SK-N-SH treated with all-trans-retinoic acid at 6 μM for 48 hours (cell line): ENCODE results near the gene STEAP1.
"Not testable (repeated sequence)": the region's sequence is repeated elsewhere in the genome, so short reads cannot be mapped to it uniquely, and the experiment has no call there.

Experiments used
- ATAC-seq: fragments of 200-7000 bp; cut with Tn5 transposase; 3 replicates; pipeline ENCODE4 v1.9.1; 2020; ENCODE audit warnings: mild to moderate bottlenecking, moderate library complexity
- ARNTL ChIP-seq: fragments of 450-650 bp; formaldehyde crosslinking; IDR thresholded peaks from 2 replicates; pipeline ENCODE4 v1.5.0; 2020; ENCODE audit warnings: low read depth, mild to moderate bottlenecking, moderate library complexity, borderline replicate concordance
- CREB5 ChIP-seq: fragments of 250-450 bp; sonication (Bioruptor Pico); IDR thresholded peaks from 2 replicates; pipeline ENCODE4 v1.5.1; 2020; ENCODE audit warnings: low read depth, mild to moderate bottlenecking, moderate library complexity
- CSDC2 ChIP-seq: fragments of 250-450 bp; sonication (Bioruptor Pico); IDR thresholded peaks from 2 replicates; pipeline ENCODE4 v1.5.0; 2020; ENCODE audit warnings: mild to moderate bottlenecking, moderate library complexity
- CSRNP3 ChIP-seq: fragments of 250-450 bp; sonication (Bioruptor Pico); IDR thresholded peaks from 2 replicates; pipeline ENCODE4 v1.5.1; 2021; ENCODE audit warnings: mild to moderate bottlenecking, moderate library complexity
- GLIS3 ChIP-seq: fragments of 250-450 bp; sonication (Bioruptor Pico); IDR thresholded peaks from 2 replicates; pipeline ENCODE4 v1.5.0; 2020; ENCODE audit warnings: mild to moderate bottlenecking, moderate library complexity
- ISL1 ChIP-seq: fragments of 250-450 bp; sonication (Bioruptor Pico); IDR thresholded peaks from 2 replicates; pipeline ENCODE4 v2.1.2; 2022; ENCODE audit warnings: mild to moderate bottlenecking, moderate library complexity
- OSR1 ChIP-seq: fragments of 250-450 bp; sonication (Bioruptor Pico); IDR thresholded peaks from 2 replicates; pipeline ENCODE4 v1.8.0; 2022; ENCODE audit warnings: moderate library complexity, mild to moderate bottlenecking, inconsistent platforms
- PATZ1 ChIP-seq: fragments of 250-450 bp; sonication (Bioruptor Pico); IDR thresholded peaks from 2 replicates; pipeline ENCODE4 v1.8.0; 2020; ENCODE audit warnings: mild to moderate bottlenecking, moderate library complexity, borderline replicate concordance
- POU6F1 ChIP-seq: fragments of 250-450 bp; sonication (Bioruptor Pico); IDR thresholded peaks from 2 replicates; pipeline ENCODE4 v1.8.0; 2021; ENCODE audit warnings: low read depth, mild to moderate bottlenecking, moderate library complexity, borderline replicate concordance
- PPARA ChIP-seq: fragments of 250-450 bp; sonication (Bioruptor Pico); IDR thresholded peaks from 2 replicates; pipeline ENCODE4 v1.5.0; 2020; ENCODE audit warnings: mild to moderate bottlenecking, borderline replicate concordance
- TCF4 ChIP-seq: fragments of 250-450 bp; sonication (Bioruptor Pico); IDR thresholded peaks from 2 replicates; pipeline ENCODE4 v1.8.0; 2021; ENCODE audit warnings: mild to moderate bottlenecking, moderate library complexity, borderline replicate concordance
- TSHZ2 ChIP-seq: fragments of 250-450 bp; sonication (Bioruptor Pico); IDR thresholded peaks from 2 replicates; pipeline ENCODE4 v1.5.0; 2020; ENCODE audit warnings: mild to moderate bottlenecking, moderate library complexity
- ZC3H10 ChIP-seq: fragments of 250-450 bp; sonication (Bioruptor Pico); IDR thresholded peaks from 2 replicates; pipeline ENCODE4 v1.5.1; 2021; ENCODE audit warnings: mild to moderate bottlenecking, moderate library complexity
- ZFP3 ChIP-seq: fragments of 250-450 bp; sonication (Bioruptor Pico); IDR thresholded peaks from 2 replicates; pipeline ENCODE4 v1.5.0; 2020; ENCODE audit warnings: mild to moderate bottlenecking, moderate library complexity
- ZFP30 ChIP-seq: fragments of 450-650 bp; formaldehyde crosslinking; IDR thresholded peaks from 2 replicates; pipeline ENCODE4 v1.5.0; 2022; ENCODE audit warnings: mild to moderate bottlenecking, moderate library complexity
- ZNF565 ChIP-seq: fragments of 450-650 bp; formaldehyde crosslinking; conservative IDR thresholded peaks from 2 replicates; pipeline ENCODE4 v1.5.0; 2020; ENCODE audit warnings: low read depth, mild to moderate bottlenecking, moderate library complexity
- ZNF70 ChIP-seq: fragments of 450-650 bp; formaldehyde crosslinking; IDR thresholded peaks from 2 replicates; pipeline ENCODE4 v1.5.0; 2020; ENCODE audit warnings: mild to moderate bottlenecking, moderate library complexity
- ZNF8 ChIP-seq: fragments of 450-650 bp; formaldehyde crosslinking; IDR thresholded peaks from 2 replicates; pipeline ENCODE4 v1.5.0; 2020; ENCODE audit warnings: mild to moderate bottlenecking, moderate library complexity

STEAP1 gene

GRCh38 chr7:90181485-90181884 lies 27.2 kb downstream of the STEAP1 start:
- TF ChIP-seq ZNF70 (CRISPR knock-in tag) (no peak), PATZ1 (CRISPR knock-in tag) (no peak), ZFP30 (no peak), ARNTL (CRISPR knock-in tag) (no peak), CSRNP3 (CRISPR knock-in tag) (no peak), CSDC2 (CRISPR knock-in tag) (no peak), CREB5 (no peak), ZNF8 (CRISPR knock-in tag) (no peak), ZNF565 (CRISPR knock-in tag) (no peak), GLIS3 (CRISPR knock-in tag) (no peak)
- no peak for ATAC-seq

GRCh38 chr7:90186290-90186689 lies 32.0 kb downstream of the STEAP1 start:
- ATAC-seq: not testable (repeated sequence)

GRCh38 chr7:90187507-90188050 lies 33.3 kb downstream of the STEAP1 start:
- TF ChIP-seq OSR1 (CRISPR knock-in tag) (no peak), POU6F1 (CRISPR knock-in tag) (no peak), ISL1 (CRISPR knock-in tag) (no peak), ZC3H10 (CRISPR knock-in tag) (no peak)
- TF ChIP-seq, all 23 proteins: peak for 0
- ATAC-seq: no peak

- no peak for TF ChIP-seq TCF4 (CRISPR knock-in tag)
- no peak for TF ChIP-seq GLIS3 (CRISPR knock-in tag)
- TF ChIP-seq ZFP3 (CRISPR knock-in tag): no peak
- no peak for TF ChIP-seq ZNF565 (CRISPR knock-in tag)
- TF ChIP-seq CSRNP3 (CRISPR knock-in tag): no peak
- TF ChIP-seq ZC3H10 (CRISPR knock-in tag): no peak
- no peak for TF ChIP-seq TSHZ2 (CRISPR knock-in tag)
- no peak for TF ChIP-seq OSR1 (CRISPR knock-in tag)
- TF ChIP-seq POU6F1 (CRISPR knock-in tag): no peak
- TF ChIP-seq PPARA (CRISPR knock-in tag): no peak
- TF ChIP-seq ZFP30: no peak
- no peak for TF ChIP-seq CSDC2 (CRISPR knock-in tag)
- no peak for ATAC-seq
Measured at GRCh38 chr7:90188281-90188680, 34.0 kb downstream of the STEAP1 start.
